AML-193 (cell line): ENCODE measurements around the gene RYR1.
A peak's percentile ranks its signal among the peaks of the same experiment; 100 is the strongest.
"Not testable (repeated sequence)": the region's sequence is repeated elsewhere in the genome, so short reads cannot be mapped to it uniquely, and the experiment has no call there.

Experiments used
- DNase-seq, 2 experiments: peaks; one replicate each; lab custom pipeline; 2025; lab: John Stamatoyannopoulos, UW

The RYR1 gene

DNA sequence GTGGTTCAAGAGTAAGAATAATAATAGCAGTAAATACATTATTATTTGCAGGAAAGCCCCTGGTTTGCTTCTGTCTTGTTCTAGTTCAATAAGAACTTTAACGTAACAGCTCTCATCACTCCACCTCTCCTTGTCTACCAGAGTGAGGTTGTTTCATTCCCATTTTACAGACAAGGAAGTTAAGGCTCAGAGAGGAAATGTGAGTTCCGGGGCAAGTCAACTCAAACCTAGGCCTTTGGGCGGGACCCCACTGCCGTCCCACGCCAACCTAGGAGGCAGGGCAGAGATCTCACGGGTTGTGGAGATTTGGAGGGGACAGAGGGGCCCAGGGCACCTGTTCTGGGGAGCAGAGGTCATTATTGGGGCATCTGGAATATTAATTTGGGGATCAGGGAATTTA is 182.8 kb downstream of the RYR1 start:
- no peak for DNase-seq

GRCh38 chr19:38617283-38617763 is 183.8 kb downstream of the RYR1 start:
- DNase-seq, result peak; percentile 7 to 15

GRCh38 chr19:38617764-38618589 is 184.5 kb downstream of the RYR1 start, which contains the start of gene MAP4K1:
TSS of gene MAP4K1 (minus strand) at chr19:38617953. CDS start at chr19:38617895, 58 bp downstream.
- DNase-seq, result peak; percentile 37 to 44

GRCh38 chr19:38618590-38619360 is 185.3 kb downstream of the RYR1 start, which contains the start of gene EIF3K:
TSS of gene EIF3K (plus strand) at chr19:38619188. CDS start at chr19:38619269, 81 bp downstream.
- DNase-seq, result peak; percentile 95 to 97

- DNase-seq, result no peak
These were observed 186.1 kb downstream of the RYR1 start for GRCh38 chr19:38619361-38620174.

DNA sequence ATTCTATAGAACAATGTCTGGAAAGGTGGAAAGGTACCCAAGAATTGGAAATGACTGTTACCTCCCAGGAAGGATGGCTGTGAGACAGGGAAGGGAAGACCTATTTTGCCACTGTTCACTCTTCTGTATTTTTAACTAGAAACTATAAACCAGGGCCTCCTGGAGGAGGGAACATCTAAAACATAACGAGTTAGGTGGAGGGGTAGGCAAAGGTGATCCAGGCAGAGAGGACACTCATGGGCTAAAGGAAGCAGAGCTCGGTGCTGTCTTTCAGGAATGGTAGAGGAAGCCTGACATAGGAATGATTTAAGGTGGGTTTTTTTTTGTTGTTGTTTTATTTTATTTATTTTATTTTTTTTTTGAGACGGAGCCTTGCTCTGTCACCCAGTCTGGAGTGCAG is 191.3 kb downstream of the RYR1 start:
- DNase-seq, result no peak

- no peak for DNase-seq
These were observed 192.9 kb downstream of the RYR1 start for GRCh38 chr19:38626401-38626800.

DNA sequence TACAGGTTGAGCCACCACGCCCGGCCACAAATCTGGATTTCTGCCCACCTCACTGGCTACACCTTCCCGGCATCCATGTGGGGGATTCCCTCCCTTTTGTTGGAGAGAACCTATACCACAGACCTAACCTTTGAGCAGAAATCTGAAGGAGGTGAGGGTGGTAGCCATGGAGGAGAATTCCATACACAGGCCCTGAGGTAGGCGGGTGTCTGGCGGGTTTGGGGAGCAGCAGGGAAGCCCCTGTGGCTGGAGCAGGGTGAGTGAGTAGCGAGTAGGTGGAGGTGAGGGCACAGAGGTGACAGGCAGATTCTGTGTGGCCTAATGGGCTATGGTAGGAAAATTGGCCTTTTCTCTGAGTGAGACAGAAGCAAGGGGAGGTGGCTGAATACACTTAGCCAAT is 196.1 kb downstream of the RYR1 start:
- DNase-seq, result no peak

DNA sequence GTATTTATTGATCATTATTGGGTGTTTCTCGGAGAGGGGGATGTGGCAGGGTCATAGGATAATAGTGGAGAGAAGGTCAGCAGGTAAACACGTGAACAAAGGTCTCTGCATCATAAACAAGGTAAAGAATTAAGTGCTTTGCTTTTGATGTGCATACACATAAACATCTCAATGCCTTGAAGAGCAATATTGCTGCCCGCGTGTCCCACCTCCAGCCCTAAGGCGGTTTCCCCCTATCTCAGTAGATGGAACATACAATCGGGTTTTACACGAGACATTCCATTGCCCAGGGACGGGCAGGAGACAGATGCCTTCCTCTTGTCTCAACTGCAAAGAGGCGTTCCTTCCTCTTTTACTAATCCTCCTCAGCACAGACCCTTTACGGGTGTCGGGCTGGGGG is 197.8 kb downstream of the RYR1 start:
- not testable (repeated sequence) for DNase-seq

DNA sequence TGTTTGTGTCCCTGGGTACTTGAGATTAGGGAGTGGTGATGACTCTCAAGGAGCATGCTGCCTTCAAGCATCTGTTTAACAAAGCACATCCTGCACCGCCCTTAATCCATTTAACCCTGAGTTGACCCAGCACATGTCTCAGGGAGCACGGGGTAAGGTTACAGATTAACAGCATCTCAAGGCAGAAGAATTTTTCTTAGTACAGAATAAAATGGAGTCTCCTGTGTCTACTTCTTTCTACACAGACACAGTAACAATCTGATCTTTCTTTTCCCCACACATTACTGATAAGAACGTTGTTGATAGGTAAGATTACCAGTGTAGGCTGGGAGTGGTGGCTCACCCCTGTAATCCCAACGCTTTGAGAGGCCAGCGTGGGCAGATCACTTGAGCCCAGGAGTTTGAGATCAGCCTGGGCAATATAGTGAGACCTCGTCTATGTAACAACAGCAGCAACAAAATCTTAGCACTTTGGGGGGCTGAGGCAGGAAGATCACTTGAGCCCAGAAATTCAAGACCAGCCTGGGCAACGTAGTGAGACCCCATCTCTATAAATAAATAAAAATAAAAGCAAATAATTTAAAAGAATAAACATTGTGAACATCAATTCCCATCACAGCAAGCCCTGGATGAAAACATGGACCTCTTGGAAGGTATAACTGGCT is 198.5 kb downstream of the RYR1 start:
- not testable (repeated sequence) for DNase-seq

DNA sequence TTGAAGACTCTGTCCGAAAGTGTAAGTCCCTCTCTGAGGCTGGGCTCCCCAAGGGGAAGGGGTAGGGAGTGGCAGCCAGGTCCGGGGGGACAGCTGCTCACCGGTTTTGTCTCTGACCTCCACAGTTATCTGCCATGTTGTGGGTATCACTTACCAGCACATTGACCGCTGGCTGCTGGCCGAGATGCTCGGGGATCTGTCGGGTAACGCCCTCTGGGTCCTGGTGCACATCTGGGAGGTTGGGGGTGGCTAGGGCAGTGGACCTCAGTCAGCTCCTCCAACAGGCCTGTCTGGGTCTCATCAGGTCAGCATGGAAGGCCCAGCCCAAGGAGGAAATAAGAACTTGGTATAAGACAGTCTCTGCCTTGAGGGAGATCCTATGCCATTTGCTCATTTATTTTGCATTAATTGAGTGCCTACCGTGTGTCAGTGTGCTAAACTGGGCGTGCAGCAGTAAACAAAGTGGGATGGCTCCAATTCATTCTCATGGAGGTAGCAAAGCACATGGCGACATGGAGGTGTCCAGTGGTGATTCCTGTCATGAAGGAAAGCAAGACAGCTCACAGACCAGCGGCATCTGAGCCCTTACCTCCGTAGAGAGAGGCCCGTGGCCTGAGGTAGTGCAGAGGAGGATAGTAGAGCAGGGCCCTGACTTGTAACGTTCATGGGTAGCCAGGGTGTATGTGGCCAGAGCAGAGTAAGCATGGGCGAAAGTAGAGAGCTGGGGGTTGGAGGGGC is 199.2 kb downstream of the RYR1 start:
- no peak for DNase-seq

- DNase-seq, result peak; percentile 46 to 60
These were observed 201.4 kb downstream of the RYR1 start for GRCh38 chr19:38634757-38635482.

DNA sequence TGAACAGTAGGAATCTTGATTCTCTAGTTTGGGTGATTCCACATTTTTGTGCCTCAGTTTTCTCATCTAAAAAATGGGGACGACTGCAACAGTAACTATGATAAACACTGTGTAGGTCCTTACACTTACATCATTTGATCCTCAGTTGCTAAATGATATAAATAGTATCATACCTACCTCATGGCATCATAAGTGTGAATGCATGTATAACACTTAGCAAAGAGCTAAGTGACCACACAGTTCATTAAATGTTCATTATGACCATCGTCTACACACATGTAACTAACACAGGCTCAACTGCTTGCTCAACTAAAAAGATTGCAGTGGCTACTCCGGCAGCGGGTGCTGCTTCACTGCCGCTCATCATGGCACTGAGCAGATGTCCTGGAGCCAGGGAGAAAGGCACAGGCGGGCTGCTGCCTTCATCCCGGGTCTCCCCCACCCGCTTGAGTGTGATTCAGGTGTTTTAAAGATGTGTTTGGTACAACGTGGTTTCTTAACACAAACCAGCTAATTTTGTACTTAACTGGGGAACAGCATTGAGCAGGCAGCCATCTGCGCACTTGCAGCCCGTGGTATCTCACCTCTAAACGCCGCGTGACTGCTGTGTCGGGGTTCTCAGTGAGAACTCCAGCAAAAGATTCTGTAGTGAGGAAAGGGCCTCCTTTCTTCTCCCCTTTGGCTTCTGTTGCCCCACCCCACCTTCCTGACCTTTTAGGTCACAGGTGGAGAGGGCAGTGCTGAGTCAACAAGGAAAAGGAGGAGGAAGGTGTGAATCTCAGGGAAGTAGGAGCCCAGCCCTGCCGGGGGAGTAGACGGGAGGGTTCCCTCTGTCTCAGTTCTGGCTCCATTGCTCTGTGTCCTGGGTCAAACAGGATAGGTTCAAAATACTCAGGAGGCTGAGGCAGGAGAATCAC is 202.2 kb downstream of the RYR1 start:
- DNase-seq, result no peak
